HG03045 (cell line): ENCODE measurements around the gene TSSK2.

Source experiments
- ATAC-seq: cut with Tn5 transposase; IDR thresholded peaks from one replicate; pipeline ENCODE4 v1.9.1; 2021; ENCODE audit warnings: mild to moderate bottlenecking, moderate library complexity; ENCODE audit not compliant: unreplicated experiment

TSSK2 gene

GRCh38 chr22:19105867-19106802 is 25.0 kb upstream of the TSSK2 start:
- no peak for ATAC-seq

DNA sequence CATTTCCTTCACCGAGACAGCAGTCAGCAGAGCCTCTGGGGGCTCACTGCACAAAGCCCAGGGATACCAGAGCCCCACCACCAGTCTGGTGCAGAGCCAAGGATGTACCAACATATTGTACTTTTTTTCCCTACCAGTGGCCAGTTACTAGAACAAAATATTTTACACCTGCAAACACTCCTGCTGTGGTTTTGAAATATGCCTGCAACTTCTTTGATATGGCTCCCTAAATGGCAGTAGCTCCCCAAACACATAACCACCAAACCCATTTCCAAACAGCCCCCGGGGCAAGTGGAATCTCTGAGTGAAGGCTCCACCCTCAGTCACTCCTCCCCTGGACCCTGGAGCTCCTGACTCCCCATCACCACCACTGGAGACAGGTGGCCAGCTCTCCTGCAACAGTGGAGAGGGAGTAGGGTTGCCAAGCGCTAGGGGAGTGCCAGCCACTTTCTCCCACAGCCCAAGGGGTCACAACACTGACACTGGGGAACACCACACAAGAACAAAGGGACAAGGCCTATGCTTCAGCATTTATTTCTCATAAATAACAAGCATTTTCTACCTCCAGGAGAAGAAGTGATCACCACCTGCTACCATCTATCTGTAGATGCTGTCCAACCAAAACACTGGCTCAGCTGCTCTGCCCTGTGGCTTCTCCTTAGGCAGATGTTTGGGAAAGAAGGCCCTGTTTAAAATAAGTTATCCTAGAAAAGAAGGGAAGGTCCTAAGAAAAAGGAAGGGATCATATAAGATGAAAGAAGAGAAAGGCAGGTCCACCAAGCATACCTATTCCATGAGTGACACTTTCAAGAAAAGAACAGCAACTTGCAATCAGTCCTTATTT is 24.0 kb upstream of the TSSK2 start:
- no peak for ATAC-seq

GRCh38 chr22:19107730-19108074 is 23.4 kb upstream of the TSSK2 start:
- ATAC-seq: no peak

- no peak for ATAC-seq
These were observed 22.3 kb upstream of the TSSK2 start for GRCh38 chr22:19108807-19109197.

DNA sequence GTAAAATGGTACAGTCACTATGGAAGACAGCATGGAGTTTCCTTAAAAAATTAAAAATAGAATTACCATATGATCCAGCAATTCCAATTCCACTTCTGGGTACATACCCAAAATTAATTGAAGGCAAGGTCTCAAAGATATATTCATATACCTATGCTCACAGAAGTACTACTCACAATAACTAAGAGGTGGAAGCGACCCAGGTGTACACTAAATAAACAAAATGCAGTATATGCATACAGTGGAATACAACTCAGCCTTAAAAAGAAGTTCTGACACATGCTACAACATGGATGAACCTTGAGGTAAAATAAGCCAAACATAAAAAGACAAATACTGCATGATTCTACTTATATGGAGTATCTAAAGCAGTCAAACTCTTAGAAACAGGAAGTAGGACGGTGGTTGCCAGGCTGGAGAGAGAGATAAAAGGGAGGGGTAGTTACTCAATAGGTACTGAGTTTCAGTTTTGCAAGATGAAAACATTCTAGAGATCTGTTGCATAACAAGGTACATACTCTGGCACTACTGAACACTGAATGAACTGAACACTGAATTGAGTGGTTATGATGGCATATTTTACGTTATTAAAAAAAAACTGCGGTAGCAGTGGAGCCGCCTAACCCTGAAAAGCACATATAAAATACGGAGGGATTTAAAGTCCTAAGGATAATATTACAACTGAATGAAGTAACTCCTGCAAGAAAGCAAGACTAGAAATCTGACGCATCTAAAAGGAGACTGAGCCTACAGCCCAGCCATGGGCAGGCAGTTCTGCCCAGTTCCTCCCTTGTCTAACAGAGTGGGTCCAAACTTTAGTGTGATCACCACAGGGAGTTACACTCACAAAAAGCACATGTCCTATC is 21.7 kb upstream of the TSSK2 start:
- peak; percentile 77 for ATAC-seq

DNA sequence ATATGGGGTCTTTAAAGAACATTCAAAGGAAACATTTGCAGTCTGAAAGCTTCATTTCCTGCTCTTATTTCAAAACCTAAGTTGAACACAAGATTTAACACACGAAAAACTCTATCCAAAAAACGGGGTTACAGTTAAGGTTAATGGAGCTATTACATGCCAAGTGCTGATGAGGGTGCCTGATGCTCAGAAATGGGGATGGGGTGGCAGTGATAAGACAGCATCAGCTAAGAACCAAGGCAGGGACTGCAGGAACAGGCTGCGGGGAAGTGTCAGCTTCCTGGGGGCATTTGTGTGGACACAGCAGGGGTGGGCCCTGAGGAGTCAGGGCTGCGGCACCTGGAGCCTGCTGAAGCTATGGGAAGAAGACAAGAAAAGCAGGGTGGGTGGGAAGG is 21.0 kb upstream of the TSSK2 start:
- ATAC-seq: no peak

DNA sequence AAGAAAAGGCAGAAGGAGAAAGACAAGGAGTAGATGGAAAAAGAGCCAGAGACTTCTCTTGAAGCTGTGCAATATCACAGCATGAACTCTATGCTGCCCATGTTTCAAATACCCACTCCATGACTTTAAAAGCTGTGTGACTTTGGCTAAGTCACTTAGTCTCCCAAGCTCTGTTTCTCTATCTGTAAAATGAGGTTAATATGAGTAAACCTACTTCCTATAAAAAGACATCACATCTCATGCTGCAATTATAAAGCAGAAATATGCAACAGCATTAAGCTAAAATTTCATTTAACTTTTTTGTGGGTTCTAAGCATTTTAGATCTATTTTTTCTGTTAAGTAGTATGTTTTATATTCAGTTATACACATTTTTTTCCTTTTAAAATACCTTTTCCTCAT is 20.5 kb upstream of the TSSK2 start:
- ATAC-seq: no peak

DNA sequence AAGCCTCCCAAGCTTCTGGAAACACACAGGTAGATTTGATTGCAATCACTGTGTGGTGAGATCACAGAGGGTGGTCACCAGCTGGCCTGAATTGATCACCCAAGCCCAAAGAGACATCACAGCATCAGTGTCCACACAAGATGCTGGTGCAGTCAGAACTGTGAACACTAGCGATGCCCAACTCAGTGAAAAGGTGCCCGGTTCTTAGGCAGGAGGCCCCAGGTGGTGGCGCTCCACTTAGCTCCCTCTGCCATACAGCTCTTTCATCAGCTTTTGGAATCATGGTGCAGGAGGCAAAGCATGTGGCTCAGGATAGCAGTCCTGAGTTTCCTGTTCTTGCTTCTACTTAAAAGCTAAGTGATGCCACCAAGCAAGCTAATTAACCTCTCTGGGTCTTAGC is 20.0 kb upstream of the TSSK2 start:
- ATAC-seq: no peak

GRCh38 chr22:19111584-19111983 is 19.5 kb upstream of the TSSK2 start:
- ATAC-seq: no peak

DNA sequence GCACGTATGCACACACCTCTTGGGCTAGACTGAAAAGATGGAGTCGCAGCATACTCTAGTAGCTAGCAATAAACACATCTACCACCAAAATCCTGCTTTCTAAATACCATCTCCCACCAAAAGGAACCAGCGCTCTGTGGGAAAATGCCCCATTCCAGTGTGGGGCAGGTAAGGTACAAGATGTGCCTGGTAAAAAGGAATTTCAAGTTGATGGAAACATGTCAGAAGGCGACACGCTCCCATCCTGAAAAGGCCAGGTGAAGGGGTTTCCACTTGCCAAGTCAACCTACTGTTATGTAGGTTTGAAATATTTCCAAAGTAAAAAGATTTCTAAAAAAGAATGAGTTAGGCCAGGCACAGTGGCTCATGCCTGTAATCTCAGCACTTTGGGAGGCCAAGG is 17.7 kb upstream of the TSSK2 start:
- ATAC-seq: no peak

DNA sequence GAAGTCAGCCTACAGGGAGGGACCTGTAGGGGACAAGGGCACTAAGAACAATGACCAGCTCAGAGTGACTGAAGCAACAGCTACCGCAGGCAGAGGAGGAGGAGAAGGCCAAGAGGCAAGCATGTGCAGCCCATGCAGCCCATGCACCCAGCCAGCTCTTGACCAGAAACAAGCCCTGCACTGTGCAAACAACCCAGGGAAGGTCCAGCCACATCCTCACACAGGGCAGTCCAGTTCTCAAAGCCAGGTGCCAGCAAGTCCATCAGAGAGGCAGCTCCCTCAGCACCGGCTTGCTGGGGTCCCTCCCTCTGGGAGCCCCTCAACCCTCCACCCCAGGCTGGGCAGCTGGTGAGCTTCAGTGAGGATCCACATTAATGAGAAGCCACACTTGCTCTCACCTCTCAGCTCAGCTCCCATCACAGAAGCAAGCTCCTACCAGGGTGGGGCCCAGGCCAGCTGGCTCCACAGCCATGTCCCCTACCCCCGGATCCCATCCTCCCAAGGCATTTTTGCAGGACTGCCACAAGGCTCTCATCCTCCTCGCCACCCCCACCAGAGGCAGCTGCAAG is 16.0 kb upstream of the TSSK2 start:
- ATAC-seq: no peak

- ATAC-seq: no peak
These were observed 15.5 kb upstream of the TSSK2 start for GRCh38 chr22:19115628-19116027.

DNA sequence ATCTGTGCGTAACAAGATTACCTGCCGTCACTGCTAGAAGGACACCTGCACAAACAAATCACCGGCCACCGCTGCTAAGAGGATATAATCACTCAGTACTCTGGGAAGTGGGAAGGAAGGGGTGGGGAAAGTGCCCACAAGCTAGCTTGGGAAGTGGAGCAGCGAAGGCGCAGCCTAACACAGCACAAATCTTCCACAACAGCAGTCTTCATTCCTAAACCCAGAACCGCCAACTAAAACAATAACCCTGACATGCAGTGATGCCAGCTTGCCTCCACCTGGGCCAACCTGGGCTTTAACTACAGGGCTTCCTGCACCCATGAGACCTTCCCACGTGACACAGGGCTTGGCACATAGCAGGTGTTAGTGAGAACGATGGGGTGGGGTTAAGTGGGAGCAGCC is 14.0 kb upstream of the TSSK2 start:
- ATAC-seq: no peak

- ATAC-seq: no peak
These were observed 12.7 kb upstream of the TSSK2 start for GRCh38 chr22:19118329-19118880.

GRCh38 chr22:19119949-19120348 is 11.2 kb upstream of the TSSK2 start:
- no peak for ATAC-seq

- ATAC-seq: no peak
These were observed 10.1 kb upstream of the TSSK2 start for GRCh38 chr22:19120829-19121630.

DNA sequence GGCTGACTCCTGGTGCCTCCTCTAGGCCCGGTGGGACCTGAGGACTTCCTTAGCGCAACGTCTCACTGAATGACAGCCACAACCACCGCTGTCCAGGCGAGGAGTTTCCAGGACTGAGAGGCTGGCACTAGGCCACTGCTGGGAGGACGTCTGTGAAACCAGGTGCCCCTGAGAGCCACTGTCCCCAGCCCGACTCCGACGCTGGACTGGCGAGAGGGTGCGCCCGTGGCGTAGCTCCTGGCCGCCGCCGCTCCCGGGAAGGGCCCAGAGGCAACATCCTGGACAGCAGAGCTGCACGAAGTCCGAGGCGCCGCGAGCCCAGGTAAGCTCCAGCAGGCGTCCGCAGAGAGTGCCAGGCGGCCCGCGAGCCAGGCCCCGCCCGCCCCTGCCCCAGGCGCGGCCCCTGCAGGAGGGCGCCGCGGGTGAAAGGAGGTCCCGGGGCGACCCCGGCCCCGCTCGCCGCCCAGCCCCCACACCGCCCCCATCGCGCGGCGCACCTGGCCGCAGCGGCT is 9.4 kb upstream of the TSSK2 start:
- peak; percentile 18 for ATAC-seq

- peak; percentile 76 for ATAC-seq
These were observed 8.9 kb upstream of the TSSK2 start, which contains the start of gene DGCR2 for GRCh38 chr22:19122143-19122751. TSS of gene DGCR2 (minus strand) at chr22:19122412. CDS start at chr22:19122206, 206 bp downstream.
